ENCODE measurements around the gene AFM. TPM values are rescaled to one million over a fixed set of nuclear protein-coding genes. Genes with fewer than 3 reads are reported as not detected.
A peak's percentile ranks its signal among the peaks of the same experiment; 100 is the strongest.

The AFM gene
- total RNA-seq, 1 donor from 2014 or later, result not detected

- FAIRE-seq (no peak), DNase-seq (ENCODE audit: low read depth) (no peak)
- TF ChIP-seq CTCF (IDR thresholded peaks at IDR 0.05; ENCODE audit: insufficient read depth, low read length, severe bottlenecking), result no peak
- H3K36me3 ChIP-seq (ENCODE audit: control insufficient read depth, insufficient read depth, low read length), result no peaks in the 10 kb centered on the region
- H3K4me3 ChIP-seq (ENCODE audit: low read depth, low read length), result no peak overlapping the region
- H3K27me3 ChIP-seq (ENCODE audit: control insufficient read depth, insufficient read depth, low read length), result peaks cover 1% of the 10 kb centered on the region
Observed at GRCh38 chr4:73439445-73439844, 42.1 kb upstream of the AFM start.

GRCh38 chr4:73439991-73440390 lies 41.6 kb upstream of the AFM start:
- H3K27me3 ChIP-seq (ENCODE audit: control insufficient read depth, insufficient read depth, low read length), result peaks cover 1% of the 10 kb centered on the region
- H3K36me3 ChIP-seq (ENCODE audit: control insufficient read depth, insufficient read depth, low read length), result no peaks in the 10 kb centered on the region
- no peak for FAIRE-seq
- DNase-seq (ENCODE audit: low read depth), result no peak
- TF ChIP-seq CTCF (IDR thresholded peaks at IDR 0.05; ENCODE audit: insufficient read depth, low read length, severe bottlenecking), result no peak
- H3K4me3 ChIP-seq (ENCODE audit: low read depth, low read length), result no peak overlapping the region

GRCh38 chr4:73440653-73441052 lies 40.9 kb upstream of the AFM start:
- TF ChIP-seq CTCF (IDR thresholded peaks at IDR 0.05; ENCODE audit: insufficient read depth, low read length, severe bottlenecking), result no peak
- FAIRE-seq (no peak), DNase-seq (ENCODE audit: low read depth) (no peak)
- Histone ChIP-seq H3K4me3 (ENCODE audit: low read depth, low read length) (no peak overlapping the region), H3K27me3 (ENCODE audit: control insufficient read depth, insufficient read depth, low read length) (peaks cover 1% of the 10 kb centered on the region), H3K36me3 (ENCODE audit: control insufficient read depth, insufficient read depth, low read length) (no peaks in the 10 kb centered on the region)

GRCh38 chr4:73442275-73442674 lies 39.3 kb upstream of the AFM start:
- Histone ChIP-seq H3K36me3 (ENCODE audit: control insufficient read depth, insufficient read depth, low read length) (no peaks in the 10 kb centered on the region), H3K4me3 (ENCODE audit: low read depth, low read length) (no peak overlapping the region), H3K27me3 (ENCODE audit: control insufficient read depth, insufficient read depth, low read length) (peaks cover 1% of the 10 kb centered on the region)
- no peak for FAIRE-seq
- DNase-seq (ENCODE audit: low read depth), result peak; percentile 30
- no peak for TF ChIP-seq CTCF (IDR thresholded peaks at IDR 0.05; ENCODE audit: insufficient read depth, low read length, severe bottlenecking)

- H3K36me3 ChIP-seq (ENCODE audit: control insufficient read depth, insufficient read depth, low read length), result no peaks in the 10 kb centered on the region
- H3K27me3 ChIP-seq (ENCODE audit: control insufficient read depth, insufficient read depth, low read length), result peaks cover 1% of the 10 kb centered on the region
- no peak overlapping the region for H3K4me3 ChIP-seq (ENCODE audit: low read depth, low read length)
- FAIRE-seq (no peak), DNase-seq (ENCODE audit: low read depth) (no peak)
- no peak for TF ChIP-seq CTCF (IDR thresholded peaks at IDR 0.05; ENCODE audit: insufficient read depth, low read length, severe bottlenecking)
Observed at GRCh38 chr4:73443224-73443623, 38.3 kb upstream of the AFM start.
